GM19035 (cell line): ENCODE data around the gene RBM4.
"Not testable (repeated sequence)": the region's sequence is repeated elsewhere in the genome, so short reads cannot be mapped to it uniquely, and the experiment has no call there.

Experiments used
- ATAC-seq: cut with Tn5 transposase; IDR thresholded peaks from one replicate; pipeline ENCODE4 v1.9.1; 2021; ENCODE audit not compliant: unreplicated experiment

RBM4 gene

GRCh38 chr11:66638177-66639065 lies at the start of gene RBM4:
RBM4 (plus strand) TSS chr11:66638703; CDS start chr11:66639712, 1,009 bp downstream.
- ATAC-seq = peak; percentile 96

- not testable (repeated sequence) for ATAC-seq
Observed at GRCh38 chr11:66589315-66589714, 49.2 kb upstream of the RBM4 start.

- ATAC-seq = no peak
Observed at GRCh38 chr11:66589996-66590675, 48.4 kb upstream of the RBM4 start.

GRCh38 chr11:66591175-66591574 lies 47.3 kb upstream of the RBM4 start:
- ATAC-seq = no peak

- peak; percentile 91 for ATAC-seq
Observed at GRCh38 chr11:66592457-66593302, 45.8 kb upstream of the RBM4 start, which contains the start of the genes CCDC87 and CCS. CCDC87 (minus strand) TSS chr11:66593063; CDS start chr11:66593015, 48 bp downstream. CCS (plus strand) TSS chr11:66593185; CDS start chr11:66593262, 77 bp downstream.

GRCh38 chr11:66593303-66593635 lies 45.2 kb upstream of the RBM4 start:
- no peak for ATAC-seq

- no peak for ATAC-seq
Observed at GRCh38 chr11:66593650-66594049, 44.9 kb upstream of the RBM4 start.

GRCh38 chr11:66595245-66595904 lies 43.1 kb upstream of the RBM4 start:
- ATAC-seq = no peak

- no peak for ATAC-seq
Observed at GRCh38 chr11:66598993-66599392, 39.5 kb upstream of the RBM4 start.

GRCh38 chr11:66600219-66600618 lies 38.3 kb upstream of the RBM4 start:
- no peak for ATAC-seq

GRCh38 chr11:66600631-66601233 lies 37.8 kb upstream of the RBM4 start:
- ATAC-seq = no peak

- ATAC-seq = no peak
Observed at GRCh38 chr11:66603072-66603471, 35.4 kb upstream of the RBM4 start.

- ATAC-seq = no peak
Observed at GRCh38 chr11:66604155-66604554, 34.3 kb upstream of the RBM4 start.

- ATAC-seq = not testable (repeated sequence)
Observed at GRCh38 chr11:66606608-66607007, 31.9 kb upstream of the RBM4 start.

- no peak for ATAC-seq
Observed at GRCh38 chr11:66607126-66607834, 31.2 kb upstream of the RBM4 start.

- ATAC-seq = no peak
Observed at GRCh38 chr11:66609721-66610617, 28.5 kb upstream of the RBM4 start.

- ATAC-seq = no peak
Observed at GRCh38 chr11:66612458-66612857, 26.0 kb upstream of the RBM4 start.

GRCh38 chr11:66614073-66614472 lies 24.4 kb upstream of the RBM4 start:
- ATAC-seq = no peak
